H1 (cell line): ENCODE data around the gene ATP6V1C2. TPM values are rescaled to one million over a fixed set of nuclear protein-coding genes. Genes with fewer than 3 reads are reported as not detected.

ENCODE experiments used
- CTCF ChIA-PET: fragments of 300-600 bp; sonication (Branson Sonifier 250); formaldehyde crosslinking; loops from one replicate; lab custom pipeline; 2021; ENCODE audit not compliant: partially characterized antibody; lab: Charles Lee
- POLR2A ChIA-PET: fragments of 300-600 bp; sonication (Branson Sonifier 250); formaldehyde crosslinking; loops from one replicate; lab custom pipeline; 2021; ENCODE audit warnings: inconsistent platforms; ENCODE audit not compliant: partially characterized antibody; lab: Charles Lee
- DNase-seq, 2 experiments: peaks; one replicate each; pipeline versions ENCODE4 v3.0.0 to v3.0.0-alpha.2; 2010 to 2022; ENCODE audit warnings: low spot score in 2 of 2, low read depth in 1 of 2, mixed read lengths in 1 of 2
- FAIRE-seq: peaks from 2 replicates; lab custom pipeline; 2011; peaks lifted over from hg19 to GRCh38; lab: Jason Lieb, UNC
- H2AFZ ChIP-seq: 2 replicates; pipeline ENCODE4 v1.8.1; 2012; ENCODE audit warnings: low read length, inconsistent platforms
- H2AK5ac ChIP-seq: 2 replicates; pipeline ENCODE4 v1.6.1; 2013; ENCODE audit warnings: low read depth, low read length
- H2BK120ac ChIP-seq: replicated peaks from 2 replicates; pipeline ENCODE3; 2013; ENCODE audit warnings: low read depth, low read length, inconsistent platforms
- H2BK12ac ChIP-seq: 2 replicates; pipeline ENCODE4 v1.6.1; 2013; ENCODE audit warnings: low read depth, low read length
- H2BK15ac ChIP-seq: 2 replicates; pipeline ENCODE4 v1.6.1; 2013; ENCODE audit warnings: low read length
- H2BK20ac ChIP-seq: 2 replicates; pipeline ENCODE4 v1.6.1; 2013; ENCODE audit warnings: low read length
- H2BK5ac ChIP-seq: 2 replicates; pipeline ENCODE4 v1.6.1; 2013; ENCODE audit warnings: low read depth, low read length
- H3K14ac ChIP-seq: 2 replicates; pipeline ENCODE4 v1.6.1; 2013; ENCODE audit warnings: inconsistent platforms; ENCODE audit not compliant: insufficient read length
- H3K18ac ChIP-seq: 2 replicates; pipeline ENCODE4 v1.6.1; 2013; ENCODE audit warnings: low read length; ENCODE audit errors: extremely low read depth
- H3K23ac ChIP-seq: 2 replicates; pipeline ENCODE4 v1.6.1; 2013; ENCODE audit warnings: inconsistent platforms; ENCODE audit not compliant: insufficient read length
- H3K23me2 ChIP-seq: 2 replicates; pipeline ENCODE4 v1.6.1; 2013; ENCODE audit warnings: low read depth, low read length
- H3K27ac ChIP-seq: 2 replicates; pipeline ENCODE4 v1.6.1; 2011; ENCODE audit warnings: low read depth, low read length, inconsistent platforms
- H3K27me3 ChIP-seq, 4 experiments: replicated peaks in 1 of 4; 1 replicate in 1 of 4; 2 replicates in 3 of 4; pipeline versions ENCODE4 v1.6.1 to v1.8.1; 2011 to 2013; ENCODE audit warnings: low read length in 3 of 4, mild to moderate bottlenecking in 3 of 4, inconsistent platforms in 2 of 4, mixed read lengths in 2 of 4, moderate library complexity in 1 of 4; ENCODE audit not compliant: control insufficient read depth in 3 of 4, insufficient read depth in 3 of 4; ENCODE audit errors: extremely low read depth in 1 of 4
- H3K36me3 ChIP-seq, 4 experiments: 2 replicates each; pipeline versions ENCODE4 v1.6.1 to v1.8.1; 2011 to 2013; ENCODE audit warnings: mild to moderate bottlenecking in 4 of 4, low read length in 3 of 4, moderate library complexity in 2 of 4, control low read depth in 1 of 4, inconsistent platforms in 1 of 4; ENCODE audit not compliant: insufficient read depth in 4 of 4, control insufficient read depth in 2 of 4
- H3K4ac ChIP-seq: replicated peaks from 2 replicates; pipeline ENCODE3; 2013; ENCODE audit warnings: low read length, low read depth, mixed read lengths, inconsistent platforms; ENCODE audit not compliant: insufficient read length
- H3K4me1 ChIP-seq, 4 experiments: replicated peaks in 1 of 4; 1 replicate in 1 of 4; 2 replicates in 3 of 4; pipeline versions ENCODE4 v1.6.1 to v1.8.1; 2011 to 2013; ENCODE audit warnings: low read length in 3 of 4, inconsistent platforms in 2 of 4, mixed read lengths in 1 of 4; ENCODE audit not compliant: insufficient read depth in 4 of 4, control insufficient read depth in 3 of 4
- H3K4me2 ChIP-seq, 2 experiments: 2 replicates each; pipeline versions ENCODE4 v1.6.1 to v1.8.1; 2011 to 2013; ENCODE audit warnings: low read depth in 2 of 2, low read length in 2 of 2, control low read depth in 1 of 2, inconsistent platforms in 1 of 2, mild to moderate bottlenecking in 1 of 2; ENCODE audit not compliant: insufficient read depth in 1 of 2
- H3K4me3 ChIP-seq, 4 experiments: fragments of 200-600, 300-600 bp in 1 of 4; sonication (generic), shearing (Covaris generic), sonication (Bioruptor Twin) in 1 of 4; 2 replicates each; pipeline versions ENCODE4 v1.5.1 to v1.8.1; 2011 to 2016; ENCODE audit warnings: low read length in 4 of 4, low read depth in 3 of 4, control low read depth in 2 of 4, inconsistent platforms in 2 of 4, mild to moderate bottlenecking in 2 of 4, mixed read lengths in 1 of 4, moderate library complexity in 1 of 4; ENCODE audit not compliant: insufficient read depth in 2 of 4; ENCODE audit errors: extremely low read depth in 1 of 4
- H3K56ac ChIP-seq: replicated peaks from 2 replicates; pipeline ENCODE3; 2013; ENCODE audit warnings: low read depth, mild to moderate bottlenecking, mixed read lengths, low read length, inconsistent platforms; ENCODE audit not compliant: insufficient read length
- H3K79me1 ChIP-seq: 2 replicates; pipeline ENCODE4 v1.6.1; 2013; ENCODE audit warnings: low read depth, low read length, control low read depth
- H3K79me2 ChIP-seq, 2 experiments: 2 replicates each; pipeline versions ENCODE4 v1.6.1 to v1.8.1; 2012 to 2013; ENCODE audit warnings: low read length in 2 of 2, mild to moderate bottlenecking in 2 of 2, inconsistent platforms in 1 of 2; ENCODE audit not compliant: insufficient read depth in 2 of 2, control insufficient read depth in 1 of 2
- H3K9ac ChIP-seq, 4 experiments: replicated peaks in 1 of 4; 1 replicate in 1 of 4; 2 replicates in 3 of 4; pipeline versions ENCODE4 v1.6.1 to v1.8.1; 2011 to 2013; ENCODE audit warnings: low read depth in 3 of 4, low read length in 3 of 4, control low read depth in 2 of 4, mild to moderate bottlenecking in 2 of 4, moderate library complexity in 2 of 4, inconsistent platforms in 1 of 4; ENCODE audit errors: extremely low read depth in 1 of 4
- H3K9me3 ChIP-seq, 2 experiments: 2 replicates each; pipeline versions ENCODE4 v1.6.1 to v1.8.1; 2012 to 2013; ENCODE audit warnings: mild to moderate bottlenecking in 2 of 2, moderate library complexity in 2 of 2, control low read depth in 1 of 2, inconsistent platforms in 1 of 2, low read depth in 1 of 2, low read length in 1 of 2, mixed read lengths in 1 of 2; ENCODE audit not compliant: insufficient read depth in 2 of 2
- H4K20me1 ChIP-seq, 2 experiments: replicated peaks in 1 of 2; 2 replicates each; pipeline versions ENCODE3 to v1.8.1; 2011 to 2013; ENCODE audit warnings: inconsistent platforms in 2 of 2, low read length in 2 of 2, mild to moderate bottlenecking in 1 of 2; ENCODE audit not compliant: insufficient read depth in 2 of 2, control insufficient read depth in 1 of 2
- H4K5ac ChIP-seq: 2 replicates; pipeline ENCODE4 v1.6.1; 2013; ENCODE audit warnings: low read length, low read depth, mixed read lengths, inconsistent platforms; ENCODE audit not compliant: insufficient read length
- H4K8ac ChIP-seq: 2 replicates; pipeline ENCODE4 v1.8.0; 2013; ENCODE audit warnings: mild to moderate bottlenecking, moderate library complexity, low read length, inconsistent platforms; ENCODE audit not compliant: insufficient read depth; ENCODE audit errors: extremely low read depth
- H4K91ac ChIP-seq: replicated peaks from 2 replicates; pipeline ENCODE3; 2013; ENCODE audit warnings: low read length, mixed read lengths, inconsistent platforms; ENCODE audit not compliant: insufficient read length
- BACH1 ChIP-seq: IDR thresholded peaks from 2 replicates; pipeline ENCODE4 v1.6.1; 2012; ENCODE audit warnings: low read length, improper control_type of control experiment
- CREB1 ChIP-seq: IDR thresholded peaks from 2 replicates; pipeline ENCODE4 v1.6.1; 2012; ENCODE audit warnings: inconsistent platforms
- FOSL1 ChIP-seq: IDR thresholded peaks from 2 replicates; pipeline ENCODE4 v1.6.1; 2011; ENCODE audit warnings: mild to moderate bottlenecking, low read depth, low read length, moderate library complexity; ENCODE audit not compliant: insufficient read depth
- MAFK ChIP-seq: IDR thresholded peaks from 2 replicates; pipeline ENCODE4 v1.6.1; 2012; ENCODE audit warnings: low read depth, mild to moderate bottlenecking, improper control_type of control experiment, low read length
- WGBS, 2 experiments: shearing (Covaris generic) in 1 of 2; methylation state at CpG; one replicate each; pipeline versions ENCODE4 v1.1.6 to v1.1.7; 2013 to 2015; ENCODE audit warnings: low lambda C conversion rate in 2 of 2, mixed read lengths in 2 of 2, inconsistent platforms in 1 of 2, low coverage in 1 of 2, missing lambda C conversion rate in 1 of 2; ENCODE audit not compliant: insufficient replicate concordance in 2 of 2, insufficient coverage in 1 of 2, insufficient read length in 1 of 2; ENCODE audit errors: extremely low coverage in 1 of 2, missing lambda C conversion rate in 1 of 2; 5-methylcytosine and 5-hydroxymethylcytosine counted together
- polyA plus RNA-seq, 7 experiments: library from polyadenylated mRNA; depleted of rRNA in 3 of 7; stranded (reverse) in 5 of 7; unstranded in 2 of 7; fragments of >200 nt in 5 of 7; fragments of 200-250 nt in 2 of 7; gene quantifications; 1 replicate in 5 of 7; 2 replicates in 1 of 7; 4 replicates in 1 of 7; pipeline versions ENCODE4 v1.2.1 to v1.2.3, GENCODE V29; 2011 to 2013; ENCODE audit warnings: missing spikeins in 2 of 7, mixed read lengths in 2 of 7
- total RNA-seq: library from RNA; stranded (reverse); fragmentation: NEBNext Ultra II Directional; extraction: Animal tissue kit (Norgen Biotek cat#: 25700); gene quantifications from 2 replicates; pipeline ENCODE4 v1.2.1, GENCODE V29; 2021

ATP6V1C2 gene
- total and polyA plus RNA-seq, 2 of the 8 experiments (the other 6 are each of a cell fraction or from before 2014, with no cell fraction given) = 0.29 to 0.74 TPM

DNA sequence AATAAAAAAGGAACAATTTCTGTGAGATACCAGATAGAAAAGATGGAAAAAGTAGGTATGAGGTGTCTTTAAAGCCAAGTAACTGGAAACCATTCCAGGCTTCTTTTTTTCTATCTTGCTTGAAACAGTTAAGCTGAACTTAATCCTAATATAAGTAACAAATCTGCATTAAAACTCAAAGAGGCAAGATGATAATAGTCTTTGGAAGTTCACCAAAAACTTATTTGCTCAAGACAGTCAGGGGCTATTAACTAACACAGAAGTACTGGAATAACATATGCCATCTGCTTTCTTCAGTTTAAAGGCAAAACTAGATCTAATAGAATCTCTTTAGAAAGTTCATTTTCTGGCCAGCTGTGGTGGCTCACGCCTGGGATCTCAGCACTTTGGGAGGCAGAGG lies 72.4 kb downstream of the ATP6V1C2 start:
- no peak overlapping the region for H4K5ac ChIP-seq
- WGBS, 2 experiments = 79% methylated on average over 1 of the region's 1 CpG; no CpG with 5 or more reads in 1 of the 2 experiments
- no peak overlapping the region for H2BK5ac ChIP-seq
- no peaks in the 10 kb centered on the region for H3K9me3 ChIP-seq
- TF ChIP-seq CREB1 = no peak
- no peak for TF ChIP-seq FOSL1
- no peak for TF ChIP-seq MAFK
- TF ChIP-seq BACH1 = no peak
- peaks cover 11% of the 10 kb centered on the region in 2 experiments for H4K20me1 ChIP-seq
- POLR2A ChIA-PET = interaction anchor here (1.5 kb wide), 1 partner anchor 18 kb away, joined by 3 read pairs; the partner anchor contains the start of gene PDIA6
- H3K36me3 ChIP-seq = peaks cover 26 to 87% (median 60%) of the 10 kb centered on the region in 4 experiments
- no peaks in the 10 kb centered on the region for H3K23me2 ChIP-seq
- H3K4ac ChIP-seq = no peak overlapping the region
- H2AFZ ChIP-seq = no peak overlapping the region
- H3K9ac ChIP-seq = no peak overlapping the region
- H3K56ac ChIP-seq = no peak overlapping the region
- H4K8ac ChIP-seq = no peak overlapping the region
- no peaks in the 10 kb centered on the region for H3K27me3 ChIP-seq
- CTCF ChIA-PET = interaction anchor here (1.0 to 4.4 kb wide), 3 partner anchors 12 to 85 kb away, joined by 3 to 20 read pairs (median 6); no protein-coding TSS in a partner anchor
- FAIRE-seq (no peak), DNase-seq (no peak)
- H3K4me1 ChIP-seq = no peaks in the 10 kb centered on the region
- H3K27ac ChIP-seq = no peak overlapping the region
- H4K91ac ChIP-seq = no peak overlapping the region
- H3K79me1 ChIP-seq = peaks cover 9% of the 10 kb centered on the region
- H3K4me2 ChIP-seq = no peak overlapping the region
- no peak overlapping the region for H2AK5ac ChIP-seq
- H2BK120ac ChIP-seq = no peak overlapping the region
- no peak overlapping the region for H3K4me3 ChIP-seq
- H2BK15ac ChIP-seq = no peak overlapping the region
- peaks cover 0 to 33% of the 10 kb centered on the region in 2 experiments; a peak in 2 of 4 replicates for H3K79me2 ChIP-seq
- no peak overlapping the region for H2BK12ac ChIP-seq
- no peak overlapping the region for H2BK20ac ChIP-seq
- no peak overlapping the region for H3K14ac ChIP-seq
- no peak overlapping the region for H3K23ac ChIP-seq
- H3K18ac ChIP-seq = no peak overlapping the region
